Endothelial cell of umbilical vein (primary cell): ENCODE measurements around the gene MNS1. TPM values are rescaled to one million over a fixed set of nuclear protein-coding genes. Genes with fewer than 3 reads are reported as not detected.

Source experiments
- BruUV-seq: library from RNA; stranded (reverse); fragments of 400-500 nt; replicated peaks from 2 replicates; lab custom pipeline; 2021; lab: Mats Ljungman, UMichigan
- CTCF ChIA-PET: fragments of 300-600, 350-600 bp; sonication (Branson Sonifier 250); formaldehyde crosslinking; loops from one replicate; lab custom pipeline; 2021; ENCODE audit warnings: antibody characterized with exemption, inconsistent platforms; lab: Charles Lee
- POLR2A ChIA-PET: fragments of 300-600, 350-600 bp; sonication (Branson Sonifier 250); formaldehyde crosslinking; loops from one replicate; lab custom pipeline; 2021; ENCODE audit warnings: antibody characterized with exemption, inconsistent platforms; lab: Charles Lee
- DNase-seq: peaks from one replicate; pipeline ENCODE4 v3.0.0-alpha.2; 2011; ENCODE audit warnings: low read depth, low spot score
- FAIRE-seq: peaks from 2 replicates; lab custom pipeline; 2011; peaks lifted over from hg19 to GRCh38; lab: Jason Lieb, UNC
- H2AFZ ChIP-seq: 2 replicates; pipeline ENCODE4 v1.6.0; 2012; ENCODE audit warnings: low read depth, low read length, control low read depth, inconsistent platforms
- H3K27ac ChIP-seq: 2 replicates; pipeline ENCODE4 v1.5.1; 2011; ENCODE audit warnings: low read depth, mild to moderate bottlenecking, control low read depth, low read length, moderate library complexity; ENCODE audit not compliant: insufficient read depth
- H3K27me3 ChIP-seq, 2 experiments: 2 replicates each; pipeline versions ENCODE4 v1.6.0 to v1.6.1; 2011; ENCODE audit warnings: low read length in 2 of 2, mixed read lengths in 1 of 2; ENCODE audit not compliant: control insufficient read depth in 2 of 2, insufficient read depth in 2 of 2
- H3K36me3 ChIP-seq, 2 experiments: 2 replicates in 1 of 2; 3 replicates in 1 of 2; pipeline ENCODE4 v1.5.1; 2011; ENCODE audit warnings: low read length in 2 of 2, mild to moderate bottlenecking in 1 of 2, moderate library complexity in 1 of 2; ENCODE audit not compliant: control insufficient read depth in 2 of 2, insufficient read depth in 2 of 2; ENCODE audit errors: extremely low read depth in 1 of 2
- H3K4me1 ChIP-seq: 3 replicates; pipeline ENCODE4 v1.5.1; 2011; ENCODE audit warnings: mild to moderate bottlenecking, low read length; ENCODE audit not compliant: control insufficient read depth, insufficient read depth; ENCODE audit errors: extremely low read depth
- H3K4me2 ChIP-seq: 2 replicates; pipeline ENCODE4 v1.6.1; 2011; ENCODE audit warnings: low read length, control low read depth, mixed read lengths; ENCODE audit not compliant: insufficient read depth
- H3K4me3 ChIP-seq, 3 experiments: fragments of 200-600 bp in 1 of 3; sonication (generic), shearing (Covaris generic) in 1 of 3; replicated peaks in 1 of 3; 2 replicates each; pipeline ENCODE4 v1.5.1; 2011 to 2016; ENCODE audit warnings: control low read depth in 3 of 3, low read length in 3 of 3, mild to moderate bottlenecking in 2 of 3, inconsistent platforms in 1 of 3, low read depth in 1 of 3, moderate library complexity in 1 of 3; ENCODE audit not compliant: insufficient read depth in 1 of 3
- H3K79me2 ChIP-seq: 2 replicates; pipeline ENCODE4 v1.6.0; 2012; ENCODE audit warnings: low read length, inconsistent platforms; ENCODE audit not compliant: control insufficient read depth, insufficient read depth
- H3K9ac ChIP-seq: replicated peaks from 2 replicates; pipeline ENCODE3; 2011; ENCODE audit warnings: low read length, control low read depth; ENCODE audit not compliant: insufficient read depth; ENCODE audit errors: extremely low read depth
- H3K9me1 ChIP-seq: replicated peaks from 3 replicates; pipeline ENCODE4 v1.6.0; 2011; ENCODE audit warnings: mild to moderate bottlenecking, low read length; ENCODE audit not compliant: control insufficient read depth, insufficient read depth; ENCODE audit errors: extremely low read depth
- H3K9me3 ChIP-seq: replicated peaks from 2 replicates; pipeline ENCODE4 v1.5.1; 2012; ENCODE audit warnings: low read length, inconsistent platforms; ENCODE audit not compliant: control insufficient read depth, insufficient read depth
- H4K20me1 ChIP-seq: replicated peaks from 2 replicates; pipeline ENCODE3; 2011; ENCODE audit warnings: mild to moderate bottlenecking, low read length; ENCODE audit not compliant: control insufficient read depth, insufficient read depth; ENCODE audit errors: extremely low read depth
- CTCF ChIP-seq, 2 donors: IDR thresholded peaks; 1 replicate in 1 of 2; 2 replicates in 1 of 2; pipeline ENCODE4 v1.5.1; 2011; ENCODE audit warnings: low read length in 2 of 2, mild to moderate bottlenecking in 2 of 2, moderate library complexity in 2 of 2, control low read depth in 1 of 2, inconsistent platforms in 1 of 2, low read depth in 1 of 2; ENCODE audit not compliant: insufficient read depth in 1 of 2; ENCODE audit errors: extremely low read depth in 1 of 2
- GATA2 ChIP-seq: IDR thresholded peaks from 2 replicates; pipeline ENCODE4 v1.7.0; 2011; ENCODE audit warnings: low read depth, mild to moderate bottlenecking, moderate library complexity, mixed read lengths, low read length; ENCODE audit not compliant: insufficient read length, insufficient read depth
- POLR2AphosphoS5 ChIP-seq: IDR thresholded peaks from 2 replicates; pipeline ENCODE4 v1.6.1; 2012; ENCODE audit warnings: low read depth, mild to moderate bottlenecking, control low read depth, low read length, moderate library complexity; ENCODE audit not compliant: insufficient read depth
- dilution Hi-C: fragments of 300-500 bp; cut with MboI; formaldehyde crosslinking; loops from one replicate; pipeline ENCODE4 v1.15.0; 2019; ENCODE audit warnings: low sequenced_read_pairs; ENCODE audit not compliant: extremely low pct_ligation_motif_present
- intact Hi-C: fragments of 100-400 bp; cut with micrococcal nuclease; formaldehyde crosslinking; loops from one replicate; pipeline ENCODE4 v1.10.0; 2022
- polyA plus RNA-seq, 4 experiments: library from polyadenylated mRNA; depleted of rRNA in 3 of 4; stranded (reverse) in 3 of 4; unstranded in 1 of 4; fragments of >200 nt; gene quantifications; 2 replicates each; pipeline versions ENCODE4 v1.2.1 to v1.2.3, GENCODE V29; 2011 to 2012; ENCODE audit warnings: missing spikeins in 1 of 4
- total RNA-seq: library from RNA; stranded (reverse); gene quantifications from 2 replicates; pipeline ENCODE4 v1.2.3, GENCODE V29; 2021
- TF ChIP-seq, protein P1 (sequence below): IDR thresholded peaks from 2 replicates; pipeline ENCODE4 v1.6.1; 2011; ENCODE audit not compliant: insufficient read depth, insufficient read length

Gene MNS1
- total and polyA plus RNA-seq, 2 donors (not counting 3 experiments of a cell fraction or from before 2014, with no cell fraction given): 0.25 to 2.6 TPM

GRCh38 chr15:56432304-56432703 lies 32.6 kb downstream of the MNS1 start:
- Histone ChIP-seq H3K9ac (no peak overlapping the region), H2AFZ (no peak overlapping the region), H3K79me2 (no peaks in the 10 kb centered on the region), H3K27ac (no peak overlapping the region), H3K4me3 (no peak overlapping the region), H3K9me1 (no peaks in the 10 kb centered on the region), H3K4me2 (no peak overlapping the region), H3K36me3 (no peaks in the 10 kb centered on the region), H3K9me3 (no peaks in the 10 kb centered on the region), H3K4me1 (no peaks in the 10 kb centered on the region), H4K20me1 (no peaks in the 10 kb centered on the region), H3K27me3 (no peaks in the 10 kb centered on the region)
- dilution Hi-C loops (no loop called here), intact Hi-C loops (no loop called here)
- no TSS peak for BruUV-seq
- ChIA-PET POLR2A (no interaction called here), CTCF (interaction anchor here (0.9 kb wide), 1 partner anchor 184 kb away, joined by 7 read pairs; no protein-coding TSS in a partner anchor)
- FAIRE-seq (no peak), DNase-seq (no peak)
- no peak for TF ChIP-seq GATA2
- TF ChIP-seq POLR2AphosphoS5: no peak
- no peak for TF ChIP-seq CTCF (IDR thresholded peaks at IDR 0.05; ENCODE audit: extremely low read depth in 1 of 2, insufficient read depth in 1 of 2, low read depth in 1 of 2, low read length in 2 of 2)
- TF ChIP-seq, protein P1, sequence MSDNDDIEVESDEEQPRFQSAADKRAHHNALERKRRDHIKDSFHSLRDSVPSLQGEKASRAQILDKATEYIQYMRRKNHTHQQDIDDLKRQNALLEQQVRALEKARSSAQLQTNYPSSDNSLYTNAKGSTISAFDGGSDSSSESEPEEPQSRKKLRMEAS: no peak
